ENCODE measurements around the gene VASH2.

Gene VASH2

GRCh38 chr1:212933815-212934471 is 16.4 kb upstream of the VASH2 start:
- DNase-seq, result no peak

- DNase-seq, result no peak
Measured at GRCh38 chr1:212935387-212935981, 14.9 kb upstream of the VASH2 start.

- DNase-seq, result no peak
Measured at GRCh38 chr1:212937034-212937433, 13.3 kb upstream of the VASH2 start.

GRCh38 chr1:212938846-212939245 is 11.5 kb upstream of the VASH2 start:
- DNase-seq, result no peak

- DNase-seq, result no peak
Measured at GRCh38 chr1:212941452-212941851, 8.9 kb upstream of the VASH2 start.

GRCh38 chr1:212942679-212943392 is 7.5 kb upstream of the VASH2 start:
- DNase-seq, result no peak

GRCh38 chr1:212943393-212943710 is 7.0 kb upstream of the VASH2 start:
- no peak for DNase-seq

GRCh38 chr1:212944229-212944901 is 6.0 kb upstream of the VASH2 start:
- no peak for DNase-seq

- no peak for DNase-seq
Measured at GRCh38 chr1:212945056-212945455, 5.3 kb upstream of the VASH2 start.

GRCh38 chr1:212945463-212946160 is 4.7 kb upstream of the VASH2 start:
- DNase-seq, result no peak

GRCh38 chr1:212946872-212947271 is 3.5 kb upstream of the VASH2 start:
- DNase-seq, result no peak

- DNase-seq, result no peak
Measured at GRCh38 chr1:212949771-212950170, 570 bp upstream of the VASH2 start.

GRCh38 chr1:212951126-212951946 is 995 bp downstream of the VASH2 start:
- peak; percentile 7 for DNase-seq

- no peak for DNase-seq
Measured at GRCh38 chr1:212951947-212952640, 1.8 kb downstream of the VASH2 start.

- no peak for DNase-seq
Measured at GRCh38 chr1:212952641-212952976, 2.3 kb downstream of the VASH2 start.

GRCh38 chr1:212953321-212953720 is 3.0 kb downstream of the VASH2 start:
- DNase-seq, result no peak

- no peak for DNase-seq
Measured at GRCh38 chr1:212954514-212954913, 4.2 kb downstream of the VASH2 start.

GRCh38 chr1:212955098-212955497 is 4.8 kb downstream of the VASH2 start:
- no peak for DNase-seq

- DNase-seq, result no peak
Measured at GRCh38 chr1:212955961-212956620, 5.8 kb downstream of the VASH2 start.

- DNase-seq, result no peak
Measured at GRCh38 chr1:212957546-212957945, 7.2 kb downstream of the VASH2 start.

GRCh38 chr1:212958175-212958574 is 7.8 kb downstream of the VASH2 start:
- DNase-seq, result peak; percentile 35
